Measurements from ENCODE around the gene C11orf91. TPM values are rescaled to one million over a fixed set of nuclear protein-coding genes. Genes with fewer than 3 reads are reported as not detected.
A peak's percentile ranks its signal among the peaks of the same experiment; 100 is the strongest.
"Not testable (repeated sequence)": the region's sequence is repeated elsewhere in the genome, so short reads cannot be mapped to it uniquely, and the experiment has no call there.

Gene C11orf91
- not detected in 2 replicates for polyA plus RNA-seq (2014; cell fraction: cytosol; rRNA removed)
- not detected in 2 replicates for polyA plus RNA-seq (2014; cell fraction: nucleus; rRNA removed)

GRCh38 chr11:33700502-33701271 lies at the start of gene C11orf91:
C11orf91 (minus strand) TSS chr11:33700826; CDS start chr11:33700740, 86 bp downstream.
- peak; percentile 96 for DNase-seq (ENCODE audit: low spot score)

GRCh38 chr11:33747979-33748378 lies 47.4 kb upstream of the C11orf91 start:
- no peak for DNase-seq (ENCODE audit: low spot score)

- no peak for DNase-seq (ENCODE audit: low spot score)
Observed at GRCh38 chr11:33743291-33743690, 42.7 kb upstream of the C11orf91 start.

- DNase-seq (ENCODE audit: low spot score): no peak
Observed at GRCh38 chr11:33742249-33742851, 41.7 kb upstream of the C11orf91 start.

- no peak for DNase-seq (ENCODE audit: low spot score)
Observed at GRCh38 chr11:33741806-33742205, 41.2 kb upstream of the C11orf91 start.

GRCh38 chr11:33737362-33737821 lies 36.8 kb upstream of the C11orf91 start:
- DNase-seq (ENCODE audit: low spot score): no peak

GRCh38 chr11:33736148-33736812 lies 35.7 kb upstream of the C11orf91 start, which contains the start of gene CD59:
CD59 (minus strand) TSS chr11:33736423; CDS start chr11:33722445, 13,978 bp downstream.
- peak; percentile 87 for DNase-seq (ENCODE audit: low spot score)

- DNase-seq (ENCODE audit: low spot score): peak; percentile 44
Observed at GRCh38 chr11:33735271-33736147, 34.9 kb upstream of the C11orf91 start.

GRCh38 chr11:33734441-33735270 lies 34.0 kb upstream of the C11orf91 start:
- DNase-seq (ENCODE audit: low spot score): no peak

- no peak for DNase-seq (ENCODE audit: low spot score)
Observed at GRCh38 chr11:33733980-33734379, 33.4 kb upstream of the C11orf91 start.

- no peak for DNase-seq (ENCODE audit: low spot score)
Observed at GRCh38 chr11:33731723-33732531, 31.3 kb upstream of the C11orf91 start.

- no peak for DNase-seq (ENCODE audit: low spot score)
Observed at GRCh38 chr11:33730716-33731115, 30.1 kb upstream of the C11orf91 start.

- not testable (repeated sequence) for DNase-seq (ENCODE audit: low spot score)
Observed at GRCh38 chr11:33729072-33729664, 28.5 kb upstream of the C11orf91 start.

- DNase-seq (ENCODE audit: low spot score): not testable (repeated sequence)
Observed at GRCh38 chr11:33727539-33727938, 26.9 kb upstream of the C11orf91 start.

- no peak for DNase-seq (ENCODE audit: low spot score)
Observed at GRCh38 chr11:33725496-33725895, 24.9 kb upstream of the C11orf91 start.

GRCh38 chr11:33724644-33725035 lies 24.0 kb upstream of the C11orf91 start:
- DNase-seq (ENCODE audit: low spot score): no peak

- no peak for DNase-seq (ENCODE audit: low spot score)
Observed at GRCh38 chr11:33723238-33723881, 22.7 kb upstream of the C11orf91 start.

- no peak for DNase-seq (ENCODE audit: low spot score)
Observed at GRCh38 chr11:33722590-33723234, 22.1 kb upstream of the C11orf91 start.
